ENCODE data around the gene LARP6.

The LARP6 gene

DNA sequence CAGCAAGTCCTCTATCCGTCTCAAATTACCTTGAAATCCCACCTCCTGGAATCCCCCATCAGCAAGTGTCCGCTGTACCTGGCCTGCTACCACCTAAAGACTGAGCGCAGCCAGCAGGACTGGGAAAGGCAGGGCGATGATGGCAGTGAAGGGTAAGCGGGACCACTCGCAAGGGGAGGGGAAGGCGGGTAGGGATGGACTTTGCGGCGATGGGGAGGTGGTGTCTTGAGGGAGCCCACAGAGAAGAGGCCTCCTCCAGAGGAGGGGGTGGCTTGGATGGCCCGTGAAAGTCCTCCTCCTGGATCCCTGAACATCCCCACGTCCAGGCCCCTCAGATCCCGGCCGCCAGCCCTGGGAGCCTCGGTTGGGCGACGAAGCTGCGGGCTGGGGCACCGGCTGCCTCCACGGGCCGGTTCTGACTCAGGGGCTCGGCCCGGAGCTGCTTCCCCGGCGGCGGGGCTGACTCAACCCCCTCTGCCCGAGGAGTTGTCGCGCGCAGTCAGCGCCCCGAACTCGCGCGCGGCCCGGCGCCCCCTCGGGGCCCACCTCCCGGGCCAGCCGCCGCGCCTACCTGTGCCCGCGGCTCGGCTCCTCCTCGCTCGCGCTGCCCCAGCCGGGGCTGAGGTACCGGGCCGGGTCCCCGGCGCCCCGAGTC, 512 bp downstream of the LARP6 start:
- Histone ChIP-seq H3K27me3 (ENCODE audit: insufficient read depth, low read length, poor library complexity, severe bottlenecking) (no peaks in the 10 kb centered on the region), H3K4me3 (ENCODE audit: low read length, poor library complexity, severe bottlenecking) (peak overlapping the region; percentile 84), H4K20me1 (ENCODE audit: insufficient read depth, low read length, poor library complexity, severe bottlenecking) (no peaks in the 10 kb centered on the region), H3K4me1 (ENCODE audit: insufficient read depth, low read length, poor library complexity, severe bottlenecking) (peaks cover 15% of the 10 kb centered on the region), H3K9ac (ENCODE audit: low read depth, low read length, poor library complexity, severe bottlenecking) (peak overlapping the region; percentile 60), H3K36me3 (ENCODE audit: insufficient read depth, low read length) (no peaks in the 10 kb centered on the region), H3K9me2 (replicated peaks; ENCODE audit: low read depth, low read length) (no peaks in the 10 kb centered on the region), H3K4me2 (ENCODE audit: low read depth, low read length, poor library complexity, severe bottlenecking) (peak overlapping the region; percentile 78), H3F3A (ENCODE audit: low read depth) (no peaks in the 10 kb centered on the region), H3K9me3 (ENCODE audit: insufficient read depth, low read depth, low read length) (no peaks in the 10 kb centered on the region), H3K79me2 (ENCODE audit: insufficient read depth, low read length) (peaks cover 3% of the 10 kb centered on the region; the same call in 1 of the 2 replicates), H2AFZ (ENCODE audit: low read length) (peak overlapping the region; percentile 72; the same call in 1 of the 2 replicates)
- TF ChIP-seq, protein P1, sequence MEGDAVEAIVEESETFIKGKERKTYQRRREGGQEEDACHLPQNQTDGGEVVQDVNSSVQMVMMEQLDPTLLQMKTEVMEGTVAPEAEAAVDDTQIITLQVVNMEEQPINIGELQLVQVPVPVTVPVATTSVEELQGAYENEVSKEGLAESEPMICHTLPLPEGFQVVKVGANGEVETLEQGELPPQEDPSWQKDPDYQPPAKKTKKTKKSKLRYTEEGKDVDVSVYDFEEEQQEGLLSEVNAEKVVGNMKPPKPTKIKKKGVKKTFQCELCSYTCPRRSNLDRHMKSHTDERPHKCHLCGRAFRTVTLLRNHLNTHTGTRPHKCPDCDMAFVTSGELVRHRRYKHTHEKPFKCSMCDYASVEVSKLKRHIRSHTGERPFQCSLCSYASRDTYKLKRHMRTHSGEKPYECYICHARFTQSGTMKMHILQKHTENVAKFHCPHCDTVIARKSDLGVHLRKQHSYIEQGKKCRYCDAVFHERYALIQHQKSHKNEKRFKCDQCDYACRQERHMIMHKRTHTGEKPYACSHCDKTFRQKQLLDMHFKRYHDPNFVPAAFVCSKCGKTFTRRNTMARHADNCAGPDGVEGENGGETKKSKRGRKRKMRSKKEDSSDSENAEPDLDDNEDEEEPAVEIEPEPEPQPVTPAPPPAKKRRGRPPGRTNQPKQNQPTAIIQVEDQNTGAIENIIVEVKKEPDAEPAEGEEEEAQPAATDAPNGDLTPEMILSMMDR (conservative IDR thresholded peaks at IDR 0.05; ENCODE audit: low read length): no peak
- no peak for TF ChIP-seq EZH2phosphoT487 (IDR thresholded peaks at IDR 0.05; ENCODE audit: borderline replicate concordance)

DNA sequence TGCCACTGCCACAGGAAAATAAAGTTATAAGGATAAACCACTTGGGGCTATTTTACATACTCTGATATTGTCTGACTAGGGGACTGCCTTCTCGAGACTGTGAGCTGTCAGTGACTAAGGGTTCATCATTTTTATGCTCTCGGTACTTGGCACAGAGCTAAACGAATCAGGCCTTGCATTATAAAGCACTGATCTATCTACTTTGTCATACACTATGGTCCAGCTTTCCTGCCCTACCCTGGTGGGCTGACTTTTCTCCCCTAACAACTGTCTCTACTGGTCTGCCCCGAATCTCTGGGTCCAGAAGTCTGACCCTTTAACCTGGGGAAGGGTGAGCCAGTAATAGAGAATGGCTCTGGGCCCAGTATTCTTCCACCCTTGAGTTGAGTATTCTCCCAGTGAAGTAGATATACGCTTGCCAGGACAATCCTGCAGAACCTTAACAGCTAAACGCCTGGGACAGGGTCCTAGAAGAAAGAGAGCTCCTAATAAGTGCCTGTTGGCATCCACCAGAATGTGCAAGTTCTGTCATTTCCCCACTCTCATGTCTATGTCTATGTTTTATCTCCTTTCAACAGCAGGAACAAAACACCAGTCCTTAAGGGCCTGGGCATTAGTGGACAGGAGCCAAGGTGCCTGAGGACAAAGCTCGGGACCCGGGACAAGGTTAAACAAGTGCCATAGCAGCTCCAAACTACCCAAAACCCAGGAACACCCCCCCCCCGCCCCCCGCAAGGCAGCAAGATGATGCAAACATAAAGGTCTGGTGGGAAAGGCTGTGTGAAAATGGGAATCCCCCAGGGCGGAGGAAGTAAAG, 1.2 kb downstream of the LARP6 start:
- H2AFZ ChIP-seq (ENCODE audit: low read length): no peak overlapping the region
- no peaks in the 10 kb centered on the region for H3K9me2 ChIP-seq (replicated peaks; ENCODE audit: low read depth, low read length)
- peak overlapping the region; percentile 84 for H3K4me3 ChIP-seq (ENCODE audit: low read length, poor library complexity, severe bottlenecking)
- no peaks in the 10 kb centered on the region for H3K36me3 ChIP-seq (ENCODE audit: insufficient read depth, low read length)
- TF ChIP-seq, protein P1 (conservative IDR thresholded peaks at IDR 0.05; ENCODE audit: low read length): no peak
- H3K4me1 ChIP-seq (ENCODE audit: insufficient read depth, low read length, poor library complexity, severe bottlenecking): peaks cover 15% of the 10 kb centered on the region
- peak overlapping the region; percentile 78 for H3K4me2 ChIP-seq (ENCODE audit: low read depth, low read length, poor library complexity, severe bottlenecking)
- no peaks in the 10 kb centered on the region for H3K27me3 ChIP-seq (ENCODE audit: insufficient read depth, low read length, poor library complexity, severe bottlenecking)
- H3F3A ChIP-seq (ENCODE audit: low read depth): no peaks in the 10 kb centered on the region
- peaks cover 3% of the 10 kb centered on the region; the same call in 1 of the 2 replicates for H3K79me2 ChIP-seq (ENCODE audit: insufficient read depth, low read length)
- H4K20me1 ChIP-seq (ENCODE audit: insufficient read depth, low read length, poor library complexity, severe bottlenecking): no peaks in the 10 kb centered on the region
- no peaks in the 10 kb centered on the region for H3K9me3 ChIP-seq (ENCODE audit: insufficient read depth, low read depth, low read length)
- H3K9ac ChIP-seq (ENCODE audit: low read depth, low read length, poor library complexity, severe bottlenecking): peak overlapping the region; percentile 60

DNA sequence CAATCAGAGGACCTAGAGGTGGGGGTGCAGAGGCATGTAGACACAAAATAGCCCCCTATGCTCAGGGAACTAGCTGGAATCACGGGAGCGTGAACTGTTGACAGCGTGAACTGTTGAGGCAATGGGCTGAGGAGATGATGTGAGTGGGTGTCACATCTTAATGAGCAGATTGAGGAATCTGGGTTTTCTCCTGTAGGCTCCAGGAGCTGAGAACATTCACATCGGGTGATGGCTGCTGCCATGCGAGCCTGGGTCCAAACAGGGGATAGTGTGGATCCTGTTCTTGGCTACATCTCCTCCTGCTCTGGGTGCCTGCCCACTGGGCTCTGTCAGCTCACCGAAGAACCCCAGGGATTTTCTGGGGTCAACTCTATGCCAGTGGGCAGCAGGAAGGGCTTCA, 2.1 kb downstream of the LARP6 start:
- Histone ChIP-seq H3K4me1 (ENCODE audit: insufficient read depth, low read length, poor library complexity, severe bottlenecking) (peaks cover 15% of the 10 kb centered on the region), H3K4me2 (ENCODE audit: low read depth, low read length, poor library complexity, severe bottlenecking) (no peak overlapping the region), H3K9ac (ENCODE audit: low read depth, low read length, poor library complexity, severe bottlenecking) (no peak overlapping the region), H3F3A (ENCODE audit: low read depth) (no peaks in the 10 kb centered on the region), H3K9me2 (replicated peaks; ENCODE audit: low read depth, low read length) (no peaks in the 10 kb centered on the region), H2AFZ (ENCODE audit: low read length) (no peak overlapping the region), H3K9me3 (ENCODE audit: insufficient read depth, low read depth, low read length) (no peaks in the 10 kb centered on the region), H3K36me3 (ENCODE audit: insufficient read depth, low read length) (no peaks in the 10 kb centered on the region), H3K27me3 (ENCODE audit: insufficient read depth, low read length, poor library complexity, severe bottlenecking) (no peaks in the 10 kb centered on the region), H3K4me3 (ENCODE audit: low read length, poor library complexity, severe bottlenecking) (no peak overlapping the region), H4K20me1 (ENCODE audit: insufficient read depth, low read length, poor library complexity, severe bottlenecking) (no peaks in the 10 kb centered on the region), H3K79me2 (ENCODE audit: insufficient read depth, low read length) (peaks cover 3% of the 10 kb centered on the region; the same call in 1 of the 2 replicates)
- TF ChIP-seq, protein P1 (conservative IDR thresholded peaks at IDR 0.05; ENCODE audit: low read length): no peak
- no peak for TF ChIP-seq EZH2phosphoT487 (IDR thresholded peaks at IDR 0.05; ENCODE audit: borderline replicate concordance)

All from Loucy (cell line).